Fibroblast of lung (primary cell): ENCODE measurements around the gene LGALSL.

Source experiments
- CTCF ChIP-seq, 2 donors: IDR thresholded peaks in 1 of 2; conservative IDR thresholded peaks in 1 of 2; 1 replicate in 1 of 2; 2 replicates in 1 of 2; pipeline ENCODE4 v1.5.1; 2011 to 2012; ENCODE audit warnings: low read length in 2 of 2, control low read depth in 1 of 2, inconsistent platforms in 1 of 2, low read depth in 1 of 2, mild to moderate bottlenecking in 1 of 2
- EZH2 ChIP-seq: IDR thresholded peaks from 2 replicates; pipeline ENCODE4 v1.5.1; 2012; ENCODE audit warnings: low read length, control low read depth, mild to moderate bottlenecking; ENCODE audit errors: missing control alignments

GRCh38 chr2:64481665-64482064 lies 27.7 kb downstream of the LGALSL start:
- TF ChIP-seq CTCF (conservative IDR thresholded peaks at IDR 0.05 in 1 of 2, IDR thresholded peaks at IDR 0.05 in 1 of 2; ENCODE audit: low read depth in 1 of 2, low read length in 2 of 2) (no peak), EZH2 (no peak)
